Superior temporal gyrus (tissue), 1 donor: ENCODE measurements around the gene FGF7.
"Not testable (repeated sequence)": the region's sequence is repeated elsewhere in the genome, so short reads cannot be mapped to it uniquely, and the experiment has no call there.

Experiments used
- DNase-seq: peaks from one replicate; pipeline ENCODE4 v3.0.0-alpha.2; 2016; ENCODE audit errors: extremely low spot score

FGF7 gene

GRCh38 chr15:49423021-49423420 is at the start of gene FGF7:
Gene FGF7 (plus strand): TSS chr15:49423242. CDS start chr15:49424298, 1,056 bp downstream.
- peak; percentile 54 for DNase-seq

- DNase-seq = no peak
Measured at GRCh38 chr15:49379996-49380395, 43.0 kb upstream of the FGF7 start.

- DNase-seq = no peak
Measured at GRCh38 chr15:49380912-49381311, 42.1 kb upstream of the FGF7 start.

GRCh38 chr15:49382394-49382793 is 40.6 kb upstream of the FGF7 start:
- DNase-seq = no peak

- no peak for DNase-seq
Measured at GRCh38 chr15:49383266-49383665, 39.8 kb upstream of the FGF7 start.

GRCh38 chr15:49387471-49387870 is 35.6 kb upstream of the FGF7 start:
- DNase-seq = no peak

GRCh38 chr15:49402515-49403296 is 20.3 kb upstream of the FGF7 start:
- DNase-seq = not testable (repeated sequence)

GRCh38 chr15:49406352-49407118 is 16.5 kb upstream of the FGF7 start:
- no peak for DNase-seq

- DNase-seq = no peak
Measured at GRCh38 chr15:49410641-49411040, 12.4 kb upstream of the FGF7 start.

- DNase-seq = no peak
Measured at GRCh38 chr15:49412797-49413196, 10.2 kb upstream of the FGF7 start.

- DNase-seq = no peak
Measured at GRCh38 chr15:49415149-49415548, 7.9 kb upstream of the FGF7 start.

- no peak for DNase-seq
Measured at GRCh38 chr15:49415638-49416037, 7.4 kb upstream of the FGF7 start.

- no peak for DNase-seq
Measured at GRCh38 chr15:49418811-49419210, 4.2 kb upstream of the FGF7 start.

GRCh38 chr15:49421991-49422390 is 1.1 kb upstream of the FGF7 start:
- DNase-seq = peak; percentile 80

GRCh38 chr15:49423901-49424550 is 984 bp downstream of the FGF7 start:
- DNase-seq = no peak

- no peak for DNase-seq
Measured at GRCh38 chr15:49424954-49425353, 1.9 kb downstream of the FGF7 start.

- DNase-seq = no peak
Measured at GRCh38 chr15:49427372-49427771, 4.3 kb downstream of the FGF7 start.

- DNase-seq = no peak
Measured at GRCh38 chr15:49428409-49429095, 5.5 kb downstream of the FGF7 start.

- no peak for DNase-seq
Measured at GRCh38 chr15:49430046-49430445, 7.0 kb downstream of the FGF7 start.

GRCh38 chr15:49435174-49435573 is 12.1 kb downstream of the FGF7 start:
- DNase-seq = no peak

GRCh38 chr15:49436751-49437150 is 13.7 kb downstream of the FGF7 start:
- no peak for DNase-seq
